Fibroblast of lung (primary cell): Measurements from ENCODE around the gene MAP4K3. TPM values are rescaled to one million over a fixed set of nuclear protein-coding genes. Genes with fewer than 3 reads are reported as not detected.

Source experiments
- DNase-seq, 2 donors: peaks; one replicate each; pipeline versions ENCODE4 v3.0.0 to v3.0.0-alpha.2; 2010; ENCODE audit warnings: low read depth in 2 of 2
- H2AFZ ChIP-seq: 2 replicates; pipeline ENCODE4 v1.5.1; 2012; ENCODE audit warnings: low read length, control low read depth, inconsistent platforms
- H3K27ac ChIP-seq: 2 replicates; pipeline ENCODE4 v1.5.1; 2011; ENCODE audit warnings: low read length, control low read depth; ENCODE audit not compliant: insufficient read depth
- H3K27me3 ChIP-seq: 2 replicates; pipeline ENCODE4 v1.5.1; 2011; ENCODE audit warnings: mild to moderate bottlenecking, low read length; ENCODE audit not compliant: control insufficient read depth, insufficient read depth
- H3K36me3 ChIP-seq: 2 replicates; pipeline ENCODE4 v1.5.1; 2011; ENCODE audit warnings: low read length; ENCODE audit not compliant: control insufficient read depth, insufficient read depth
- H3K4me1 ChIP-seq: 2 replicates; pipeline ENCODE4 v1.5.1; 2011; ENCODE audit warnings: low read length; ENCODE audit not compliant: control insufficient read depth, insufficient read depth; ENCODE audit errors: extremely low read depth
- H3K4me2 ChIP-seq: 2 replicates; pipeline ENCODE4 v1.5.1; 2011; ENCODE audit warnings: low read length, control low read depth; ENCODE audit not compliant: insufficient read depth; ENCODE audit errors: extremely low read depth
- H3K4me3 ChIP-seq, 4 experiments: fragments of 200-600 bp in 1 of 4; sonication (generic) in 1 of 4; replicated peaks in 1 of 4; 2 replicates each; pipeline ENCODE4 v1.5.1; 2011 to 2016; ENCODE audit warnings: low read length in 4 of 4, low read depth in 3 of 4, mild to moderate bottlenecking in 3 of 4, control low read depth in 2 of 4, inconsistent platforms in 1 of 4, mixed read lengths in 1 of 4; ENCODE audit not compliant: insufficient read depth in 1 of 4; ENCODE audit errors: control extremely low read depth in 1 of 4
- H3K79me2 ChIP-seq: 2 replicates; pipeline ENCODE4 v1.5.1; 2012; ENCODE audit warnings: mild to moderate bottlenecking, low read length, inconsistent platforms; ENCODE audit not compliant: control insufficient read depth, insufficient read depth
- H3K9ac ChIP-seq: 2 replicates; pipeline ENCODE4 v1.5.1; 2011; ENCODE audit warnings: mild to moderate bottlenecking, low read length, control low read depth; ENCODE audit not compliant: insufficient read depth
- H3K9me3 ChIP-seq: 2 replicates; pipeline ENCODE4 v1.5.1; 2012; ENCODE audit warnings: low read depth, low read length; ENCODE audit not compliant: control insufficient read depth, insufficient read depth
- H4K20me1 ChIP-seq: 2 replicates; pipeline ENCODE4 v1.5.1; 2011; ENCODE audit warnings: low read length; ENCODE audit not compliant: control insufficient read depth, insufficient read depth; ENCODE audit errors: extremely low read depth
- EZH2 ChIP-seq: IDR thresholded peaks from 2 replicates; pipeline ENCODE4 v1.5.1; 2012; ENCODE audit warnings: low read length, control low read depth, mild to moderate bottlenecking; ENCODE audit errors: missing control alignments
- polyA plus RNA-seq, 2 donors: library from polyadenylated mRNA; depleted of rRNA in 1 of 2; stranded (reverse) in 1 of 2; unstranded in 1 of 2; fragments of >200 nt; gene quantifications; 2 replicates each; pipeline ENCODE4 v1.2.1, GENCODE V29; 2011 to 2012; ENCODE audit warnings: missing spikeins in 1 of 2
- total RNA-seq: library from RNA; depleted of rRNA; stranded (reverse); fragments of >200 nt; gene quantifications from 2 replicates; pipeline ENCODE4 v1.2.1, GENCODE V29; 2014
- TF ChIP-seq, protein P1 (sequence below), 2 donors: IDR thresholded peaks in 1 of 2; conservative IDR thresholded peaks in 1 of 2; 1 replicate in 1 of 2; 2 replicates in 1 of 2; pipeline ENCODE4 v1.5.1; 2011 to 2012; ENCODE audit warnings: low read length in 2 of 2, control low read depth in 1 of 2, inconsistent platforms in 1 of 2, low read depth in 1 of 2, mild to moderate bottlenecking in 1 of 2

The MAP4K3 gene
- total and polyA plus RNA-seq, 2 donors (not counting 1 experiment from before 2014, with no cell fraction given): 40.8 to 75.7 TPM

GRCh38 chr2:39455826-39456225 lies 18.7 kb upstream of the MAP4K3 start:
- Histone ChIP-seq H3K4me2 (no peak overlapping the region), H2AFZ (no peak overlapping the region), H3K4me3 (no peak overlapping the region), H4K20me1 (no peaks in the 10 kb centered on the region), H3K9me3 (no peaks in the 10 kb centered on the region), H3K36me3 (no peaks in the 10 kb centered on the region), H3K27ac (no peak overlapping the region), H3K79me2 (no peaks in the 10 kb centered on the region), H3K27me3 (no peaks in the 10 kb centered on the region), H3K9ac (no peak overlapping the region), H3K4me1 (no peaks in the 10 kb centered on the region)
- no peak for TF ChIP-seq EZH2
- TF ChIP-seq, protein P1, sequence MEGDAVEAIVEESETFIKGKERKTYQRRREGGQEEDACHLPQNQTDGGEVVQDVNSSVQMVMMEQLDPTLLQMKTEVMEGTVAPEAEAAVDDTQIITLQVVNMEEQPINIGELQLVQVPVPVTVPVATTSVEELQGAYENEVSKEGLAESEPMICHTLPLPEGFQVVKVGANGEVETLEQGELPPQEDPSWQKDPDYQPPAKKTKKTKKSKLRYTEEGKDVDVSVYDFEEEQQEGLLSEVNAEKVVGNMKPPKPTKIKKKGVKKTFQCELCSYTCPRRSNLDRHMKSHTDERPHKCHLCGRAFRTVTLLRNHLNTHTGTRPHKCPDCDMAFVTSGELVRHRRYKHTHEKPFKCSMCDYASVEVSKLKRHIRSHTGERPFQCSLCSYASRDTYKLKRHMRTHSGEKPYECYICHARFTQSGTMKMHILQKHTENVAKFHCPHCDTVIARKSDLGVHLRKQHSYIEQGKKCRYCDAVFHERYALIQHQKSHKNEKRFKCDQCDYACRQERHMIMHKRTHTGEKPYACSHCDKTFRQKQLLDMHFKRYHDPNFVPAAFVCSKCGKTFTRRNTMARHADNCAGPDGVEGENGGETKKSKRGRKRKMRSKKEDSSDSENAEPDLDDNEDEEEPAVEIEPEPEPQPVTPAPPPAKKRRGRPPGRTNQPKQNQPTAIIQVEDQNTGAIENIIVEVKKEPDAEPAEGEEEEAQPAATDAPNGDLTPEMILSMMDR (conservative IDR thresholded peaks at IDR 0.05 in 1 of 2, IDR thresholded peaks at IDR 0.05 in 1 of 2; ENCODE audit: low read depth in 1 of 2, low read length in 2 of 2): no peak
- DNase-seq: peak in 1 of 2 donors; percentile 93

- Histone ChIP-seq H3K4me3 (no peak overlapping the region), H3K4me2 (no peak overlapping the region), H2AFZ (no peak overlapping the region), H3K4me1 (no peaks in the 10 kb centered on the region), H3K27ac (no peak overlapping the region), H3K36me3 (no peaks in the 10 kb centered on the region), H3K9me3 (no peaks in the 10 kb centered on the region), H3K9ac (no peak overlapping the region), H3K27me3 (no peaks in the 10 kb centered on the region), H3K79me2 (no peaks in the 10 kb centered on the region), H4K20me1 (no peaks in the 10 kb centered on the region)
- no peak for DNase-seq
- no peak for TF ChIP-seq EZH2
- TF ChIP-seq, protein P1 (conservative IDR thresholded peaks at IDR 0.05 in 1 of 2, IDR thresholded peaks at IDR 0.05 in 1 of 2; ENCODE audit: low read depth in 1 of 2, low read length in 2 of 2): no peak
Observed at GRCh38 chr2:39452396-39452795, 15.3 kb upstream of the MAP4K3 start.

DNA sequence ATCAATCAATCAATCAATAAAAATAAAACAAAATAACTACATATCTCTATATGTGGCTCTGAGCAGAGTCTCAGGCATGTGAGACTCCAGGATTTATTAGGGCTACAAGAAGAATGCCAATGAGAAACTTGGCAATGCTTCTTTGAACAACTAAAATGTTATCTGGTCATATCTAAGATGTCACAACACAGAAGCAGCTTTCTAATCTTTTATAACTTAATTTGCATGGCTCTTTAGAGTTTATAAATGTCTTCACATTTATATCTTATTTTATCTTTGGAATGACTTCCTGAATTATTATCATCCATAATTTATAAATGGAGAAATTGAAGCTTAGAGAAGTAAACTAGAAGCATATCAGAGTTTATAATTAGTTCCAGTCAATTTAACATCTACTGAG lies 14.9 kb upstream of the MAP4K3 start:
- no peak for DNase-seq
- H3K4me3 ChIP-seq: no peak overlapping the region

More for the DNA sequence above, 14.9 kb upstream of the MAP4K3 start:
- Histone ChIP-seq H3K9ac (no peak overlapping the region), H3K36me3 (no peaks in the 10 kb centered on the region), H3K4me2 (no peak overlapping the region), H4K20me1 (no peaks in the 10 kb centered on the region), H2AFZ (no peak overlapping the region), H3K27me3 (no peaks in the 10 kb centered on the region), H3K4me1 (no peaks in the 10 kb centered on the region), H3K27ac (no peak overlapping the region), H3K9me3 (no peaks in the 10 kb centered on the region), H3K79me2 (no peaks in the 10 kb centered on the region)
- TF ChIP-seq, protein P1 (conservative IDR thresholded peaks at IDR 0.05 in 1 of 2, IDR thresholded peaks at IDR 0.05 in 1 of 2; ENCODE audit: low read depth in 1 of 2, low read length in 2 of 2): no peak
- no peak for TF ChIP-seq EZH2
